SIG-M5 treated with dmso at 0.1 percent for 504 hours (cell line): ENCODE results near the gene ERBB2.

Experiments
- DNase-seq: peaks from one replicate; lab custom pipeline; 2025; ENCODE audit not compliant: unreplicated experiment; lab: John Stamatoyannopoulos, UW

Gene ERBB2

GRCh38 chr17:39665642-39666224 is 34.1 kb upstream of the ERBB2 start:
- no peak for DNase-seq

GRCh38 chr17:39666231-39666600 is 33.6 kb upstream of the ERBB2 start:
- no peak for DNase-seq

- DNase-seq, result no peak
Observed at GRCh38 chr17:39666601-39667261, 33.1 kb upstream of the ERBB2 start.

GRCh38 chr17:39667262-39667944 is 32.5 kb upstream of the ERBB2 start:
- DNase-seq, result no peak

GRCh38 chr17:39667945-39668924 is 31.6 kb upstream of the ERBB2 start, which contains the start of gene PNMT:
Gene PNMT, plus strand, starts transcription at chr17:39668453. Its CDS starts 23 bp downstream, at chr17:39668476.
- no peak for DNase-seq

GRCh38 chr17:39669897-39670735 is 29.7 kb upstream of the ERBB2 start:
- DNase-seq, result no peak

GRCh38 chr17:39670746-39671145 is 29.1 kb upstream of the ERBB2 start:
- no peak for DNase-seq

GRCh38 chr17:39671651-39672521 is 28.0 kb upstream of the ERBB2 start:
- no peak for DNase-seq

- DNase-seq, result no peak
Observed at GRCh38 chr17:39672522-39673334, 27.1 kb upstream of the ERBB2 start.

- DNase-seq, result no peak
Observed at GRCh38 chr17:39673335-39674081, 26.4 kb upstream of the ERBB2 start.

GRCh38 chr17:39674179-39674578 is 25.7 kb upstream of the ERBB2 start:
- DNase-seq, result no peak

- DNase-seq, result no peak
Observed at GRCh38 chr17:39674702-39675389, 25.0 kb upstream of the ERBB2 start.

- DNase-seq, result no peak
Observed at GRCh38 chr17:39675390-39676082, 24.3 kb upstream of the ERBB2 start.

- no peak for DNase-seq
Observed at GRCh38 chr17:39676198-39676819, 23.6 kb upstream of the ERBB2 start.

GRCh38 chr17:39677072-39677471 is 22.8 kb upstream of the ERBB2 start:
- no peak for DNase-seq
